ENCODE measurements around the gene B3GNT9.
A peak's percentile ranks its signal among the peaks of the same experiment; 100 is the strongest.

Gene B3GNT9

GRCh38 chr16:67167588-67167987 lies 16.8 kb upstream of the B3GNT9 start:
- no peak for DNase-seq

GRCh38 chr16:67166598-67167168 lies 15.9 kb upstream of the B3GNT9 start:
- DNase-seq = no peak

- DNase-seq = no peak
These were observed 15.3 kb upstream of the B3GNT9 start for GRCh38 chr16:67166110-67166547.

- peak in 1 of 2 donors; percentile 38 for DNase-seq
These were observed 14.6 kb upstream of the B3GNT9 start for GRCh38 chr16:67165121-67166078.

- peak; percentile 56 to 77 for DNase-seq
These were observed 13.8 kb upstream of the B3GNT9 start, which contains the start of gene HSF4 for GRCh38 chr16:67164599-67165061. TSS of gene HSF4 (plus strand) at chr16:67164745. CDS start at chr16:67164812, 67 bp downstream.

GRCh38 chr16:67163999-67164558 lies 13.3 kb upstream of the B3GNT9 start:
- no peak for DNase-seq

- DNase-seq = peak in 1 of 2 donors; percentile 37
These were observed 12.6 kb upstream of the B3GNT9 start for GRCh38 chr16:67163164-67163998.

- peak; percentile 53 to 58 for DNase-seq
These were observed 11.8 kb upstream of the B3GNT9 start for GRCh38 chr16:67162506-67163163.

- DNase-seq = no peak
These were observed 10.8 kb upstream of the B3GNT9 start for GRCh38 chr16:67161595-67162058.

- DNase-seq = peak in 1 of 2 donors; percentile 31
These were observed 8.1 kb upstream of the B3GNT9 start for GRCh38 chr16:67158637-67159600.

- no peak for DNase-seq
These were observed 7.3 kb upstream of the B3GNT9 start for GRCh38 chr16:67157892-67158635.

GRCh38 chr16:67157106-67157748 lies 6.4 kb upstream of the B3GNT9 start:
- no peak for DNase-seq

- DNase-seq = no peak
These were observed 5.5 kb upstream of the B3GNT9 start for GRCh38 chr16:67156143-67156844.

GRCh38 chr16:67155295-67156142 lies 4.7 kb upstream of the B3GNT9 start:
- peak; percentile 66 to 81 for DNase-seq

- DNase-seq = no peak
These were observed 3.9 kb upstream of the B3GNT9 start for GRCh38 chr16:67154578-67155294.

GRCh38 chr16:67151431-67152097 lies 766 bp upstream of the B3GNT9 start:
- DNase-seq = no peak

Measured in inflammatory macrophage (primary cell).